Subcutaneous adipose tissue (tissue), 4 donors: ENCODE data around the gene SLC25A21. TPM values are rescaled to one million over a fixed set of nuclear protein-coding genes. Genes with fewer than 3 reads are reported as not detected.

Experiments
- total RNA-seq, 4 donors: library from RNA; depleted of rRNA; stranded (reverse); fragments of >200 nt; gene quantifications; one replicate each; pipeline ENCODE4 v1.1.0, GENCODE V29; 2016
- TF ChIP-seq, protein P1 (sequence below): fragments of 450-650 bp; IDR thresholded peaks from one replicate; pipeline ENCODE4 v1.5.1; 2016; ENCODE audit warnings: low read depth, mild to moderate bottlenecking, control low read depth, antibody characterized with exemption, moderate library complexity

Gene SLC25A21
- total RNA-seq, 4 donors from 2014 or later = 0.98 to 1.1 TPM; not detected in 2

DNA sequence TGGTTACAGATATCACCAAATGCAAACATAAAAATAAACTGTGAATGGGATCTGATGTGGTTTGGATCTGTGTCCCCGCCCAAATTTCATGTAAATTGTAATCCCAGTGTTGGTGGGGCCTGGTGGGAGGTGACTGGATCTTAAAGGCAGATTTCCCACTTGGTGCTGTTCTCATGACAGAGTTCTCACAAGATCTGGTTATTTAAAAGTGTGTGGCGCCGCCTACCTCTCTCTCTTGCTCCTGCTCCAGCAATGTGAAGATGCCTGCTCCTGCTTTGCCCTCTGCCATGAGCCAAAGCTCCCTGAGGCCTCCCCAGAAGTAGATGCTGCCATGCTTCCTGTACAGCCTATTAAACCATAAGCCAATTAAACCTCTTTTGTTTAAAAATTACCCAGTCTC is 47.8 kb downstream of the SLC25A21 start:
- TF ChIP-seq, protein P1, sequence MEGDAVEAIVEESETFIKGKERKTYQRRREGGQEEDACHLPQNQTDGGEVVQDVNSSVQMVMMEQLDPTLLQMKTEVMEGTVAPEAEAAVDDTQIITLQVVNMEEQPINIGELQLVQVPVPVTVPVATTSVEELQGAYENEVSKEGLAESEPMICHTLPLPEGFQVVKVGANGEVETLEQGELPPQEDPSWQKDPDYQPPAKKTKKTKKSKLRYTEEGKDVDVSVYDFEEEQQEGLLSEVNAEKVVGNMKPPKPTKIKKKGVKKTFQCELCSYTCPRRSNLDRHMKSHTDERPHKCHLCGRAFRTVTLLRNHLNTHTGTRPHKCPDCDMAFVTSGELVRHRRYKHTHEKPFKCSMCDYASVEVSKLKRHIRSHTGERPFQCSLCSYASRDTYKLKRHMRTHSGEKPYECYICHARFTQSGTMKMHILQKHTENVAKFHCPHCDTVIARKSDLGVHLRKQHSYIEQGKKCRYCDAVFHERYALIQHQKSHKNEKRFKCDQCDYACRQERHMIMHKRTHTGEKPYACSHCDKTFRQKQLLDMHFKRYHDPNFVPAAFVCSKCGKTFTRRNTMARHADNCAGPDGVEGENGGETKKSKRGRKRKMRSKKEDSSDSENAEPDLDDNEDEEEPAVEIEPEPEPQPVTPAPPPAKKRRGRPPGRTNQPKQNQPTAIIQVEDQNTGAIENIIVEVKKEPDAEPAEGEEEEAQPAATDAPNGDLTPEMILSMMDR = no peak

DNA sequence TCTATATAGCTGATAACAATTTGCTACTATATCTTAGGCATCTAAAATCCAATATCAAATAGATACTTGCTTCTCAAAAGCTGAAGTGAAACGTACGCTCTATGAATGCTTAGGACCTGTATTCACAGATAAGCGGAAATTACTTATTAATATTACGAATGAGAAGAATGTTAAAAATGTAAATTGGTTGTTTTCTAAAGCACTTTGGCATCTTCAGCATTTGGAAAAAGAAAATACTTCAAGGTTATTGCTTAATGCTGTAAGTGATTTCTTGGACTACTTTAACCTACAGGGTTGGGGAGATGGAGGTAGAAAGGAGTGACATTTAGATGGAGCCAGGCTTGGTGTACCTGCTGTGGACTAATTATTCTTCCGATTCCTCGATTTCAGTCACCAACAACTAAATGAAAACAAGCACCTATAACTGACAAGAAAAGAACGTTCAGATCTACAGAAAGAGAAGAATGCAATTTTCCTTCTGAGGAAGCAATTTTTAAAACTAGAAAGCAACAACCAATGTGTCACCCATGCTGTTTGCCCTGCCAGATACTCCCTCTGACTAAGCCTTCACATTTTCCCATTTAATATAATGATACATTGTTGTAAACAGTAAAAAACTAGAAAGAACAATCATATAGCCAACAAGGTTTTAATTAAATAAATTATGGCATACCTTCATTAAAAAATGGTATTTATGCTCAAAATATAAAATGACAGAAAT is 49.3 kb downstream of the SLC25A21 start:
- TF ChIP-seq, protein P1 = no peak

DNA sequence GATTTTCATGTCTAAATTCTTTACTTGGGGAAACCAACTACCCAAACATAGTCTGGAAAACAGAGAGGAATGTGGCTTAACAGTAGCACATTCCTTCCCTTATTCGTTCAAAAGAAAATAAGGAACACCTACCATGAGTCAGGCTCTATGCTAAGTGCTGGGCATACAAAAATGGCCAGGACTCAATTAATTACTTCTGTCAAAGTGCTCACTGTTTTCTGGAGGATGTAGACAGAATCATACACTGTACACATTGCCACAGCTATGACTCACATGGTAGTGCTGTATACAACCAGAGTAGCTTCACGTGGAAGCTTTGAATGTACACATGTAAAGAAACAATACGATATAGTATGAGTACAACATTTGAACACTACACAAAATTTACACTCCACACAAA is 50.1 kb downstream of the SLC25A21 start:
- TF ChIP-seq, protein P1 = no peak

DNA sequence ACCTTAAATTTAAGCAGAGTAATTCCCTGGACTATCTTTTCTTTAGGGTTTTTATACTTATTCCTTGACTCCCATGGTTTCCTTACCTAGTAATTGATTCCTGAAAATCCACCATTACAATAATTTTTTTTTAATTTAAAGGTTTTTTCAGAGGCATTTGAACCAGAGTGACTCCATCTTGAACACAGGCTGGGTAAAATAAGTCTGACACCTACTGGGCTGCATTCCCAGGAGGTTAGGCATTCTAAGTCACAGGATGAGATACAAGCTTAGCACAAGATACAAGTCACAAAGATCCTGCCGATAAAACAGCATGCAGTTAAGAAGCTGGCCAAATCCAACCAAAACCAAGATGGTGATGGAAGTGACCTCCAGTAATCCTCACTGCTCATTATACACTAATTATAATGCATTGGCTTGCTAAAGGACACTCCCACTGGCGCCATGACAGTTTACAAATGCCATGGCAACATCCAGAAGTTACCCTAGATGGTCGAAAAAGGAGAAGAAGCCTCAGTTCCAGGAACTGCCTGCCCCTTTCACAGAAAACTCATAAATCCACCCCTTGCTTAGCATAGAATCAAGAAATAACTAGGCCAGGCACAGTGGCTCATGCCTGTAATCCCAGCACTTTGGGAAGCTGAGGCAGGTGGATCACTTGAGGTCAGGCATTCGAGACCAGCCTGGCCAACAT is 53.6 kb downstream of the SLC25A21 start:
- TF ChIP-seq, protein P1 = no peak

DNA sequence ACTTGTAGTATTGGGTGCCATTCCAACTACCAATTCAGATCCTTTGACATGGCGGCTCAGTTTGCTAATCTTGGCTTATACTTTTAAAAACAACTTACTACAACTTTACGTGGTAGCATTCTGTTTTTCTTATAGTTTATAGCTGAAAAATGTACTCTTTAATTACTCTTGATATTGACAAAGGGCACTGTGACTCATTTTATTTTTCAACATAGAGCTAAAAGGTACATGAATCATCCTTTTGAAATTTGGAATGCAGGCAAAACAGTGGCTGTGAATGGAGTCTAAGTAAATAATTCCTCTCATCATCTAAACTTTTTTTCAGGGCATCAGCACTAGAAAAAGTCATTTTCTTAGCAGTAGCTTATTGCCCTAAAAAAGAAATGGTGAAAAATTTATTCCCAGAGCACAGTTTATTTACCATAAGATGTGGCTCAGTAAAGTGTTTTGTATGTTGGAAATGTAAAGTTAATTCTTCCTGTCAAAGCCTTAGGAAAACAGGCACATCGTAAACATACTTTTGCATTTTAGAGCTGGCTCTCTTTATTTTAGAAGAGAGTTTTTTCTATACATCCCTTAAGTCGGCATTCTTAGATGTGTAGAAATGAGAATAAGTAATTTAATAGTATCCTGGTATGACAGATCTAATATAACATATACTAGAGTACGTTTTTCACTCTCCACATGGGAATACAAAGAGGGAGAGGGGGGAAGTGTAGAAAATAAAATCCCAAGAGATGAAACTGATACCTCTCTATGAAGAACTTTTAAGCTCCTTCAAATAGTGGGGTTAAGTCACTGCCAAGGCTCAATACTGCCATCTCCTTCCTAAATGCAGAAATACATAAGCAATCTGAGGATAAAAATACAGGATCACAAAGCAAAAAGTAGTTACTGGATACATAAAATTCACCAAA is 55.2 kb downstream of the SLC25A21 start:
- TF ChIP-seq, protein P1 = no peak

- TF ChIP-seq, protein P1 = no peak
Observed at GRCh38 chr14:37115406-37115805, 57.0 kb downstream of the SLC25A21 start.

DNA sequence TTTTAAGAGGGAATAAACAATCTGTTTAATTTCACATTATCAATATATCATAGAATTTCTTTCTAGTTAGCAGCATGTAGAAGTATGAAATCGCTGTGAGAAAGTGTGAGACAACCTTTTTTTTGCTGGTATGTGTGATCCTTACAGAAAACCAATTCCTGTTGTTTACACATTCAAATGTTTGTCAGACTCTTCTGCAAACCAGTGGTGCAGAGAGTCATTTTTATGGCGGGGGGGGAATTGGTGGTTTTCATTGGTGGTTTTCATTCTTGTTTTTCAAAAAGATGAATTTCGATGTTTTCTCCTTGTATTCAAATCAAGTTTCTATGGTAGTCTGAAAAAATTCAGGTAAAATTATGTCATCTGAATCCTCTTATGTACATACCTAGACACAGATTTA is 57.8 kb downstream of the SLC25A21 start:
- TF ChIP-seq, protein P1 = no peak
